ENCODE data around the gene ZNF335.
"Not testable (repeated sequence)": the region's sequence is repeated elsewhere in the genome, so short reads cannot be mapped to it uniquely, and the experiment has no call there.

Gene ZNF335

DNA sequence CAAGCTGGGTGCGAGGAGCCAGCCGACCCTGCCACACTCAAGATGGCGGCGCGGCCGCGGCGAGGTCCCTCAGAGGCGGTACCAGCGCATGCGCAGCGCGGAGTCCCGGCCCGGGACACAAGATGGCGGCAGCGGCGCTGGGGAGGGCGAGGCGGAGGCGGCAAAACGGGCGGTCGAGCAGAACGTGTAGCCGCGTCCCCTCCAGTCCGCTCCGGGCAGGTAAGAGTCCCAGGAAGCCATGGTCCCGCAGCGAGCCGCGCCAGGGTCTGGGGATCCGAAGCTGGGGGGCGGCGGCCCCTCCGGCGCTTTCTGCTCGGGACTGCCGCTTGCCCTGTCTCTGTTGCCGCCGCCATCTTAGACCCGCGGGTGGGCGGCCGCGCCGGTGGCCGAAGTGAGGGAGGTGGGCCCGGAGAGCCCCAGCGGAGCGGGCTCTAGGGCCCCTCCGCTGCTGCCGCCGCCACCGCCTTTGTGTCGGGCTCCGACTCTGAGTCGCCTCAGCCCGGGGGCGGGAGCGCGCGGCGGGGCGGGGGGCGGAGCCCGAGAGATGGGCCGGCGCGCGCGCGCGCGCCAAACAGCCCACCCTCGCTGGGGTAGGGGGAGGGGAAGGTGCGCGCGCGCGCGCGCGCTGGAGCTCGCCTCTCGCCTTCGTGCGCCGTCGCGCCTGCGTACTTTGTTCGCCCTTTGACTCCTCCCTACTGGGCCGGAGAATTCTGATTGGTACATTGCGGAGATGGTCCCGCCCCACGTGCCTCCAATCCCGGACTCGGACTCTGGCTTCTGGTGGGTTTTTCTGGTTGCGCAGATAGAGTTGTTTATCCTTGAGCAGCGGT lies 37.2 kb downstream of the ZNF335 start, which contains the start of gene PCIF1:
Gene PCIF1 (plus strand): TSS at position 98 of the 830 bp plus-strand sequence. CDS start 4,317 bp downstream, outside the sequence.
- DNase-seq (ENCODE audit: low read depth in 2 of 2), result peak; percentile 98

DNA sequence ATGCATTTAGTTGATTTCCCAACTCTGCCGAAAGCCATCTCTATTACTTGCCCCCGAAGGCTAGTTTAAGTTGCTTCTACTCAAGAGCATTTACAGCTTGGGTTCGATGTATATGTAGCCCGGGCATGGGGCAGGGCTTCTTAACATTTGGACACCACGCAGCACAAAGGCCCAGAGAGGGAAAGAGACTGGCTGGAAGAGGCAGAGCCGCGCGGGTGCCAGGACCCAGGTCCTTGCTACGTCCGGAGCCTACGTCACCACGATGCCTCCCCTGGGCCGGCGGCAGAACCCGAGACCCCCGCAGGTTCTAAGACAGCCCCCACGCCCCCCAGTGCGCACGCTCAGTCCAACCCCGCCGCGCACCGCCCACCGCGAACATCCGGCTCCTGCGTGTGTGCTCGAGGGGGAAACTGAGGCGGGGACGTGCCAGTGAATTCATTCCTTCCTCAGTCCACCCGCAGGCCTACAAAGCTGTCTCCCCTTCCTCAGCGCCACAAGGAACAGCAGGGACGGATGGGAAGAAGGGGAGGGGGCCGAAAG lies 37.9 kb downstream of the ZNF335 start:
- no peak for DNase-seq (ENCODE audit: low read depth in 2 of 2)

DNA sequence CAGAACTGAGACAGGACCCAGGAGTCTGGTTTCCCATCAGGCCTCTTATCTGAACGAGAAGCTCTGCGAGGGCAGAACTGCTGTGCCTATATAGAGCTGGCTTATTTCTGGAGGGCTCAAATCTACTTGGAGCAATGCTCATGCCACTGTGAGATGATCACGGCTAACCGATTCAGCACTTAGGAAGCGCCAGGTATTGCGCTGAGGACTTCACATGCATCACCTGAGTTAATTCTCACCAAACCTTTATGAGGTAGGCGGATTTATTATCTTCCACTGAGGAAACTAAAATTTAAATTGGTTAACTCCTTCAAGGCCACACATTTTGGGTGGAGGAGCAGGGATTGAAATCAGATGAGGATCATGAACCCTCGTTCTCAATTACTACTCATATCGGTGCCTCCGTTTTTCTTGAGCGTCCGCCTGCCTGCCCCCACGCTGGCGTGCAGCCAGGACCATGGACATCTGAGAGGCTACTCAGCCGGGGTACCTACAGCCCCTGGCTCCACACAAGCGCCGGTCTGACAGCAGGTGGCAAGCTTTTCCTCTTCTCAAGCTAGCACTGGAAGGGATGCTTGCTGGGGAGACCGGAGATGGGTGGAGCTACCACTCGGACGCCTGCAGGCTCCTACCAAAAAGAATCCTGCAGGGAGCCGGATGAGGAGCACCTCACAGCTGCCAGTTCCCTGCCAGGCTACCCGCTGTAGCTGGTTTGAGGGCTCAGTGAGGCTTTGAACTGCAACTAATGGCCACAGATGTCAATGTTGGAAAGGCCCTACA lies 38.5 kb downstream of the ZNF335 start:
- DNase-seq (ENCODE audit: low read depth in 2 of 2), result peak; percentile 21 to 25

DNA sequence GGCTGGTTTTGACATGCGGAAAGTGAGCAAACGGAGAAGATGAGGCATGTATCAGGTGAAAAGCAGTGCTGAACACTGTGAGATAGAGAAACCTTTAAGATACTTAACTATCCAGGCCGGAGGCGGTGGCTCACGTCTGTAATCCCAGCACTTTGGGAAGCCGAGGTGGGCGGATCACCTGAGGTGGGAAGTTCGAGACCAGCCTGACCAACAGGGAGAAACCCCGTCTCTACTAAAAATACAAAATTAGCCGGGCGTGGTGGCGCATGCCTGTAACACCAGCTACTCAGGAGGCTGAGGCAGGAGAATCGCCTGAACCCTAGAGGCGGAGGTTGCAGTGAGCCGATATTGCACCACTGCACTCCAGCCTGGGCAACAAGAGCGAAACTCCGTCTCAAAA lies 40.3 kb downstream of the ZNF335 start:
- not testable (repeated sequence) for DNase-seq (ENCODE audit: low read depth in 2 of 2)

DNA sequence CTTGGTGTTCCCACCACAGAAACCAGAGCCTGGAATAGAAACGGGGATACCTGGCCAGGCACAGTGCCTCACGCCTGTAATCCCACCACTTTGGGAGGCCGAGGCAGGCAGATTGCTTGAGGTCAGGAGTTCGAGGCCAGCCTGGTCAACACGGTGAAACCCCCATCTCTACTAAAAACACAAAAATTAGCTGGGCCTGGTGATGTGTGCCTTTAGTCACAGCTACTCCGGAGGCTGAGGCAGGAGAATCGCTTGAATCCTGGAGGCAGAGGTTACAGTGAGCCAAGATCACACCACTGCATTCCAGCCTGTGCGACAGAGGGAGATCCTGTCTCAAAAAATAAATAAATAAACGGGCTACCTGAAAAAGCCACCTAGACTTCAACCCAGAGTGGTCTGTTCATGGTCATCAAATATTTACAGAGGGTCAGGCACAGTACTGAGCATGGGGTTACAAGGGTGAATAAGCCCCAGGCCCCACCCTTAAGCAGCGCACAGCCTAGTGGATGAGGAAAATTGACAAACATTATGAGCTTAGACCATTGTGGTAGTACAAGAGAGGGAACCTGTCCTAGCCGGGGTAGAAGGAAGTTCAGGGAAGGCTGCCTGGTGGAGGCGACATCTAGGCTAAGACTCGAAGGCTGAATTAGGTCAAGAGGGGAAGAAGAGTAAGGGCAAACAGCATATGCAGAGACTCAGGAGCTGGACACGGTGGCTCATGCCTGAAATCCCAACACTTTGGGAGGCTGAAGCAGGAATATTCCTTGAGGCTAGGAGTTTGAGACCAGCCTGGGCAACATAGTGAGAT lies 44.7 kb downstream of the ZNF335 start:
- no peak for DNase-seq (ENCODE audit: low read depth in 2 of 2)

DNA sequence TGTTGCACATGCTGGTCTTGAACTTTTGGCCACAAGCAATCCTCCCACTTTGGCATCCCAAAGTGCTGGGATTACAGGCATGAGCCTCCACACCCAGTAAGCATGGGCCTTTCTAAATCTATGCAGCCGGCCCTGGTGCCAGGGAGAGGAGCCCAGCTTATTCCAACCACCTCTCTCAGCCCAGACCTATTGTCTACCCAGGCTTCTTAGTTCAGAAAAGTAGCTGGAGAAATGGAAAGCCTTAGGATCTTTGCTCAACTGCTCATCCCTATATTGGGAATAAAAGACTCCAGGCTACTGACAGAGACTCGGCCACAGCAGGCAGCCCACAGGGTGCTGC lies 45.3 kb downstream of the ZNF335 start:
- no peak for DNase-seq (ENCODE audit: low read depth in 2 of 2)

DNA sequence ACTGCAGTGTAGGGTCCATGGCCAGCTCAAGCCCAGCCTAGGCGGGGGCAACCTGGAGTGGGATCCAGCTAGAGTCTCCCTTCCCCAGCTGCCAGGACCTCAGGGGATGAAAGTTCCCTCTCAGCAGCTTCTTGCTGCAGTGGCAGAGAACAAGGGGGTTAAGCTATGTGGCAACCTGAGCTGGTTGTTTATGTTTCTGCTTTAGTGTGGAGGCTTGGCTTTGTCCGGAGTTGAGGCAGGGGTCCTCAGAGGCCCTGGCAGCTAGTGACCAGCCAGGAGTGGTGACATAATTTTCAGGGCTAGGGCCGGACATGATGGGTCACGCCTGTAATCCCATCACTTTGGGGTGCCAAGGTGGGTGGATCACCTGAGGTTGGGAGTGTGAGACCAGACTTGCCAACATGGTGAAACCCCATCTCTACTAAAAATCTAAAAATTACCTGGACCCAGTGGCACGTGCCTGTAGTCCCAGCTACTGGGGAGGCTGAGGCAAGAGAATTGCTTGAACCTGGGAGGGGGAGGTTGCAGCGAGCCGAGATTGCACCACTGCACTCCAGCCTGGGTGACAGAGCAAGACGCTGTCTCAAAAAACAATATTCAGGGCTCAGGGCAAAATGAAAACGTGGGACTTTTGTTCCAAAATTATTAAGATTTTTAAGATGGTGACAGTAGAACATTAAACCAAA lies 46.0 kb downstream of the ZNF335 start:
- DNase-seq (ENCODE audit: low read depth in 2 of 2), result no peak

DNA sequence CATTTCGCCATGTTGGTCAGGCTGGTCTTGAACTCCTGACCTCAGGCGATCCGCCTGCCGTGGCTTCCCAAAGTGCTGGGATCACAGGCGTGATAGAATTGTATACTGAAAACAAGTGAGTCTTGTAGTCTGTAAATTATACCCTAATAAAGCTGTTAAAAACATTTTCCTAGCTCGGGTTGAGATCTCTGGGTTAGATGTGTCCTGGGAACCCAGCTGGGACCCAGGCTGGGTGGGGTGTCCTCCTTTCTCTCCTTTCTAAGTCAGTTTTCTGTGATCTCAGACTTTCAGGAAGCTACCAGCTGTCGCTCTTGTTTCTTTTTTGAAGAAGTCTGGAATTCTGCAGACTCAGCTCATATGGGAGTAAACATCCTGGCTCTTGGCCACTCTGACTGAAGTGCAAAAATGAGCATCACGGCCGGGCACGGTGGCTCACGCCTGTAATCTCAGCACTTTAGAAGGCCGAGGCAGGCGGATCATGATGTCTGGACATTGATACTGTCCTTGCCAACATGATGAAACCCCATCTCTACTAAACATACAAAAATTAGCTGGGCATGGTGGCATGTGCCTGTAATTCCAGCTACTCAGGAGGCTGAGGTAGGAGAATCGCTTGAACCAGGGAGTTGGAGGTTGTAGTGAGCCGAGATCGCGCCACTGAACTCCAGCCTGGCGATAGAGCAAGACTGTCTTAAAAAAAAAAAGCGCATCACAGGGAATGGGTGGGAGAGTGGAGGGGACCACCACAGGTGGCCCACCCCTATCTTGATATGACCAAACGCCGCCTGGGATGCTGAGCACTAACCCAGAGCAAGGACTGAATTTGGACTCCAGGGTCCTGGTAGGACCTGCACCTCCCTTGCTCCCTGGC lies 47.4 kb downstream of the ZNF335 start:
- DNase-seq (ENCODE audit: low read depth in 2 of 2), result no peak

DNA sequence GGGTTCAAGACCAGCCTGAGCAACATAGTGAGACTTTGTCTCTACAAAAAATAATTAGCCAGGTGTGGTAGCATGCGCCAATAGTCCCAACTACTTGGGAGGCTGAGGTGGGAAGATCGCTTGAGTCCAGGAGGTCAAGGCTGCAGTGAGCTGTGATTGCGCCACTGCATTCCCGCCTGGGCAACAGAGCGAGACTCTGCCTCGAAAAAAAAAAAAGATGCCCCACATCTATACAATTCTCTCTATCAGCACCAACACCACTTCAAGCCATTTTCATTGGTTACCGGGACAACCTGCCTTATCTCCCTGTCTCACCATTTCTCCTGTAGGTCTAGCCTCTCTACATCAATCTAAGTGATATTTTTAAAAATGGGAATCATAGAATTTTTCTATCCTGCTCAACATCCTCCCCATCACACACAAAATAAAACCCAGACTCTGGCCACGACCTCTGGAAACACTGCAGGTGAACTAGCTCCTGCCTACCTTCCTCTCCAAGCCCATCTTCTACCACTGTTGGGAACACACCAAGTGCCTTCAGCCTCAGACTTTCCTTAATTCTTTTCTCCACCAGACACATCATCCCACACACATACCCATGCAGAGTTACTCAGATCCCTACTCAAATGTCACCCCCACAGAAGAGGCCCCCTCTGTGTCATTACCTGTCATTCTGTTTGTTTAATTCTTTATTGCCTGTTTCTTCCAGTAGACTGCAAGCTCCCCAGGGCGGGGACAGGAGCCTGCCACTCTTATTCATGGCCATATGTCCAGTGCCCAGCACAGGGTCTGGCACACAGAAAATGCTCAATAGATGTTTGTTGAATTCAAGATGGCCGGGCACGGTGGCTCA lies 50.4 kb downstream of the ZNF335 start:
- no peak for DNase-seq (ENCODE audit: low read depth in 2 of 2)

DNA sequence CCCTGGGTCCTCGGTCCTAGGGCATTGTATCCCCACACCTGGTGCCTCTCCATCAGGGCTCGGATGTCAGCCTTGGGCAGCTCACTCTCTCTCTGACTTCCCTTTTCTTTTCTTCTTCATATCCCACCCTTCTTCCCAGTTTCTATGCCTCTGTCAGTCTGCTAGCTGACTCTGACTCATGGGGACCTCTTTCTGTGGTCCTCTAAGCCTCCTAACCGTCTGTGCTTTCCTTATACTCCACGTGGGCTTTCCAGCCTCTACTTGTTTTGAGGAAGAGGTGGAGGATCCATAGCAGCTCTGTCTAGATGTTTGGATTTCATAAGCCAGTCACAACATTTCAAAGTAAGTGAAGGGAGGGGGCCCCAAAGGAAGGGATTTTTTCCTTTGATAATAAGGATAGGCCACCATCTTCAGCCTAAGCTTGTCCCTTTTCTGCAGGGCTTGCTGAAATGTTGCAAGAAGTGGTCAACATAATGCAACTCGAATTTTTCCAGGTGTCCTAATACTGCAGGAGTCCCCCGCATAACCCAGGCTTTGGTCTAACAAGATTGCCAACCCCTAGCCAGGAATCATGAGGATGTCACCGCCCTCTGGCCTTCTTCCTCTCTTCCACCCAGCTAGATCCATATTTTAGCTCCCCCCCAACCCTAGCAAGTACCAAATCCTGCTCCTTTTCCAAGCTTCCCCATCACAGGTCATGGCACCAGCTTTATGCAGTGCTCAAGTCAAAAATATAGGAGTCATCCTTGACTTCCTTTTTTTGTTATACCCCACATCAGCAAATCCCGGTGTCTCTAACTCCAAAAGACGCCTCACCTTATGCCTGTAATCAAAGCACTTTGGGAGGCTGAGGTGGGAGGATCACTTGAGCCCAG lies 51.3 kb downstream of the ZNF335 start:
- DNase-seq (ENCODE audit: low read depth in 2 of 2), result no peak

DNA sequence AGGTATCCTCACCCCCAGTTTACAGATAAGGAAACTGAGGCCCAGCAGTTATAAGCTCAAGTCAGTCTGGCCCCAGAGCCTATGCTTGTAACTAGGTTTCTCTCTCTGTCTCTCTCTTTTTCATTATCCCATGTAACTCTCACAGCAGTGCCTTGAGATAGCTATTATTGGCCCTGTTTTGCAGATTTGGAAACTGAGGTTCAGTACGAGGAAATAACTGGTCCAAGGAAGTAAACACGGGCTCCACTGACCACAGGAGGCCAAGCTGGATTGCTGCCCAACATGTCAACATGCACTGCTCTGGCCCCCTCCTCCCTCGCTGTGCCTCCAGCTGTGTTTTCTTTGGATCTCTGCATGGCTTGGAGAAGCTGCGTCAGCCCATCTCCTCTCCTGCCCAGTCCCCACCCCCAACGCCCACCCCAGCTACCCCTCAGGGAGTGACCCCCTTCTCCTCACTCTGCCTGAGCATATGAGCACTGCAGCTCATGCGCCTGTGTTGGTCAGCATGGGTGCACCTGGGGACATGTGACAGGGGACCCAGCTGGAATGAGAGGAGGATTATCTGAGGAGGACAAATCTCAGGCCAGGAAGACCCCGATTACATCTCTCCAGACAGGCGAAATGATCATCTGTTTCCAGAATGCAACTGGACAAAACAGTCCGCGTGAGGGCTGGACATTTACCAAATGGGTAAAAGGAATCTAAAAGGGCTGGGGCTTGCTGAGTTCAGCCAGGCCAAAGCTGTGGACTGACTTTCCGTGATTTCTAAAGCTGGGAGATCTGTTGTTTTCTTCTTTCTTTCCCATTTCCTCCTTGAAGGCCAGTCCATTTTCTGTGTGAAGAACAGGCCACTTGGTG lies 52.2 kb downstream of the ZNF335 start:
- no peak for DNase-seq (ENCODE audit: low read depth in 2 of 2)

DNA sequence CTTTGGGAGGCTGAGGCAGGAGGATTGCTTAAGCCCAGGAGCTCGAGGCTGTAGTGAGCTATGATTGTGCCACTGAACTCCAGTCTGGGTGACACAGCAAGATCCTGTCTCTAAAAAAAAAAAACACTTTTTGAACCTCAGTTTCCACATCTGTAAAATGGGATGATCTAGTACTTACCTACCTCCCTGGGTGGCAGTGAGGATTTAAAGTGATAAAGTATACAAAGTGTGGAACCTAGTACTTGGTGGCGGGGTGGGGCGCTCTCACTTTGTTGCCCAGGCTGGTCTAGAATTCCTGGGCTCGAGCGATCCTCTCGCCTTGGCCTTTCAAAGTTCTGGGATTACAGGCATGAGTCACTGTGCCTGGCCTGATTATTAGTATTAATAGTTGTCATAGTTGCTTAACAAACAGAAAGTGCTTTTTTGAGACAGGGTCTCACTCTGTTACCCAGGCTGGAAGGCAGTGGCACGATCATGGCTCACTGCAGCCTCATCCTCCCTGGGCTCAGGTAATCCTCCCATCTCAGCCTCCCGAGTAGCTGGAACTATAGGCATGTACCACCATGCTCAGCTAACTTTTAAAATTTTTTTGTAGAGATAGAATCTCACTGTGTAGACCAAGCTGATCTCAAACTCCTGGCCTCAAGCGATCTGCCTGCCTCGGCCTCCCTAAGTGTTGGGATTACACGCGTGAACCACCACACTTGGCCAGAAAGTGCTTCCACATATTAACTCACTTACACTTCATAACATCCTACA lies 53.0 kb downstream of the ZNF335 start:
- DNase-seq (ENCODE audit: low read depth in 2 of 2), result no peak

DNA sequence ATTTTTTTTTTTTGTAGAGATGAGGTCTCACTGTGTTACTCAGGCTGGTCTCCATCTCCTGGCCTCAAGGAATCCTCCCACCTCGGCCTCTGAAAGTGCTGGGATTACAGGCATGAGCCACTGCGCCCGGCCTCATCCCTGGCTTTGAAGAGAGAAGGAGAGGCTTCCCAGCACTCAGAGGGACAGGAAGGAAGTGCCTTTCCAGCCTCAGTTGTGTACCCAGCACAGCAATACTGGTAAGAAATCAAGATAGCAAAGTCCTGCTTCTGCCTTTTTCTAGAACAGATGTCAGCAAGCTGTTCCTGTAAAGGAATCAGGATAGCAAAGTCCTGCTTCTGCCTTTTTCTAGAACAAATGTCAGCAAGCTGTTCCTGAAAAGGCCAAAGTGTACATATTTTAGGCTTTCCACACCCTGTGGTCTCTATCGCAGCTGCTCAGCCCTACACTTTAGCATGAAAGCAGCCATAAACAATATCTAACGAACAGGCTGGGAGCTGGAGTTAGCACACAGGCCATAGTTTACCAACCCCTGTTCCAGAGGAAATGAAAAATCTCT lies 53.7 kb downstream of the ZNF335 start:
- DNase-seq (ENCODE audit: low read depth in 2 of 2), result no peak

DNA sequence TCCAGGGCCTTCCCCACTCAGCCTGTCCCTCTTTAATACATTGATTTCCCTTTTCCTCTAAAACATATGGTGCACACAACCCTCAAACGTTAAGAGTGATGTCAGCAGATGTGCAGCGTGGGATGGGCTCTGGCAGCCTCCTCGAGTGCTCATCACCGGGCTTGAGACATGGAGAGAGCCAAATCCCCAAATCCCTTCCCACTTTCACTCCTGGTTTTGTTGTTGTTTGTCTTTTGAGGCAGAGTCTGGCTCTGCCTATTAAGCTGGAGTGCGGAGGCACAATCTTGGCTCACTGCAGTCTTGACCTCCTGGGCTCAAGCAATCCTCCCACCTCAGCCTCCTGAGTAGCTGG lies 54.2 kb downstream of the ZNF335 start:
- no peak for DNase-seq (ENCODE audit: low read depth in 2 of 2)

DNA sequence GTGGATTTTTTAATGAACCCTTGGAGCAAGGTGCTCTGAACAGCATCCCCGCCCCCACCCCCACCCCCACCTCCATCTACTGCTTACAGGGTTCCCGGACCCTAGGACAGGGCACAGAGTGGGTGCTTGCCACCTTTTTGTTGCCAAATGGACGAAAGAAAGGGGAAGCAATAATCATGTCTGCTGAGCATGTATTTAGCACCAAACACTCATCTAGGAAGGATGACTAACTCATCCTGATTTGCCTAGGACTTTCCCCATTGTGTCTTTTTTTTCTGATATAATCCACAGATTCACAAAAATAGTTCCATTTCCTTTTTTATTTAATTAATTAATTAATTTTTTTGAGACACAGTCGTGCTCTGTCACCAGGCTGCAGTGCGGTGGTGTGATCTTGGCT lies 58.9 kb downstream of the ZNF335 start:
- no peak for DNase-seq (ENCODE audit: low read depth in 2 of 2)

DNA sequence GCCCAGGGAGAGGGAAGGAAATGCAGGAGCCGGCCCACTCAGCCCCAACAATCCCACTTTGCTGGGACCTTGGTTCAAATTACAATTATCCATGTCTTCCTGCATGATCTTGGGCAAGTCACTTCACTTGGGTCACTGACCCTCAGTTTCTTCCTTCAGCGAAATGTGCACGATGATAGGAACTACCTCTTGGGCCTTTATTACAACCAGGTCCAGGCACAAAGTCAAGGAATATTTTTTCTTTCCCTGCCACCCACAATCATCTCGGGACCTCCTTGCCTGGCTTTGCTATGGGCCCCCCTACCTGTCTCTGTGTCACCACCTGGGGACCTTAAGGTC lies 59.7 kb downstream of the ZNF335 start:
- no peak for DNase-seq (ENCODE audit: low read depth in 2 of 2)
